Measurements from ENCODE around the gene SIGLEC11. TPM values are rescaled to one million over a fixed set of nuclear protein-coding genes. Genes with fewer than 3 reads are reported as not detected.

The SIGLEC11 gene
- total RNA-seq, 2 experiments from 2014 or later, result not detected

GRCh38 chr19:50007170-50007569 lies 46.2 kb upstream of the SIGLEC11 start:
- H3K9me3 ChIP-seq (ENCODE audit: low read length), result no peaks in the 10 kb centered on the region
- TF ChIP-seq EZH2phosphoT487 (IDR thresholded peaks at IDR 0.05; ENCODE audit: borderline replicate concordance, low read depth, low read length) (no peak), CTCF (conservative IDR thresholded peaks at IDR 0.05; ENCODE audit: low read length) (no peak)
- POLR2A ChIA-PET, result no interaction called here
- H3K79me2 ChIP-seq (ENCODE audit: insufficient read depth, low read depth, low read length), result no peaks in the 10 kb centered on the region
- H3K36me3 ChIP-seq (ENCODE audit: insufficient read depth, low read length), result peaks cover 55% of the 10 kb centered on the region
- no peak overlapping the region for H3K4me3 ChIP-seq (ENCODE audit: low read depth, low read length, poor library complexity, severe bottlenecking)
- CTCF ChIA-PET (ENCODE audit: unreplicated experiment), result no interaction called here
- intact Hi-C loops (cut with micrococcal nuclease; ENCODE audit: unreplicated experiment), result no loop called here
- H2AFZ ChIP-seq (ENCODE audit: low read length), result no peak overlapping the region
- no peaks in the 10 kb centered on the region for H3K4me1 ChIP-seq (ENCODE audit: insufficient read depth, low read length, poor library complexity, severe bottlenecking)
- H3K9me2 ChIP-seq (ENCODE audit: insufficient read depth, low read length), result no peaks in the 10 kb centered on the region
- BruUV-seq (replicated peaks), result no TSS peak
- H4K20me1 ChIP-seq (ENCODE audit: insufficient read depth, low read length), result no peaks in the 10 kb centered on the region
- H3K4me2 ChIP-seq (ENCODE audit: low read length), result no peak overlapping the region
- no peak for DNase-seq (ENCODE audit: low spot score)
- H3K27ac ChIP-seq (ENCODE audit: low read depth, low read length, poor library complexity, severe bottlenecking), result no peak overlapping the region

GRCh38 chr19:50005428-50005827 lies 44.5 kb upstream of the SIGLEC11 start:
- POLR2A ChIA-PET, result interaction anchor here (0.6 kb wide), 1 partner anchor 15 kb away, joined by 3 read pairs; no protein-coding TSS in a partner anchor
- H3K4me2 ChIP-seq (ENCODE audit: low read length), result no peak overlapping the region
- intact Hi-C loops (cut with micrococcal nuclease; ENCODE audit: unreplicated experiment), result no loop called here
- H4K20me1 ChIP-seq (ENCODE audit: insufficient read depth, low read length), result no peaks in the 10 kb centered on the region
- BruUV-seq (replicated peaks), result no TSS peak
- H3K27ac ChIP-seq (ENCODE audit: low read depth, low read length, poor library complexity, severe bottlenecking), result no peak overlapping the region
- peaks cover 58% of the 10 kb centered on the region for H3K36me3 ChIP-seq (ENCODE audit: insufficient read depth, low read length)
- no peak for TF ChIP-seq CTCF (conservative IDR thresholded peaks at IDR 0.05; ENCODE audit: low read length)
- no peak for TF ChIP-seq EZH2phosphoT487 (IDR thresholded peaks at IDR 0.05; ENCODE audit: borderline replicate concordance, low read depth, low read length)
- DNase-seq (ENCODE audit: low spot score), result no peak
- H3K9me2 ChIP-seq (ENCODE audit: insufficient read depth, low read length), result no peaks in the 10 kb centered on the region
- H3K9me3 ChIP-seq (ENCODE audit: low read length), result no peaks in the 10 kb centered on the region
- H3K79me2 ChIP-seq (ENCODE audit: insufficient read depth, low read depth, low read length), result no peaks in the 10 kb centered on the region
- H3K4me1 ChIP-seq (ENCODE audit: insufficient read depth, low read length, poor library complexity, severe bottlenecking), result no peaks in the 10 kb centered on the region
- H3K4me3 ChIP-seq (ENCODE audit: low read depth, low read length, poor library complexity, severe bottlenecking), result no peak overlapping the region
- H2AFZ ChIP-seq (ENCODE audit: low read length), result no peak overlapping the region
- CTCF ChIA-PET (ENCODE audit: unreplicated experiment), result no interaction called here

- ChIA-PET CTCF (ENCODE audit: unreplicated experiment) (no interaction called here), POLR2A (no interaction called here)
- H4K20me1 ChIP-seq (ENCODE audit: insufficient read depth, low read length), result no peaks in the 10 kb centered on the region
- TF ChIP-seq CTCF (conservative IDR thresholded peaks at IDR 0.05; ENCODE audit: low read length), result no peak
- TF ChIP-seq EZH2phosphoT487 (IDR thresholded peaks at IDR 0.05; ENCODE audit: borderline replicate concordance, low read depth, low read length), result no peak
- H2AFZ ChIP-seq (ENCODE audit: low read length), result no peak overlapping the region
- no peak overlapping the region for H3K4me2 ChIP-seq (ENCODE audit: low read length)
- no TSS peak for BruUV-seq (replicated peaks)
- no peak overlapping the region for H3K4me3 ChIP-seq (ENCODE audit: low read depth, low read length, poor library complexity, severe bottlenecking)
- H3K4me1 ChIP-seq (ENCODE audit: insufficient read depth, low read length, poor library complexity, severe bottlenecking), result no peaks in the 10 kb centered on the region
- DNase-seq (ENCODE audit: low spot score), result no peak
- peaks cover 68% of the 10 kb centered on the region for H3K36me3 ChIP-seq (ENCODE audit: insufficient read depth, low read length)
- intact Hi-C loops (cut with micrococcal nuclease; ENCODE audit: unreplicated experiment), result no loop called here
- no peaks in the 10 kb centered on the region for H3K79me2 ChIP-seq (ENCODE audit: insufficient read depth, low read depth, low read length)
- no peak overlapping the region for H3K27ac ChIP-seq (ENCODE audit: low read depth, low read length, poor library complexity, severe bottlenecking)
- H3K9me2 ChIP-seq (ENCODE audit: insufficient read depth, low read length), result no peaks in the 10 kb centered on the region
- H3K9me3 ChIP-seq (ENCODE audit: low read length), result no peaks in the 10 kb centered on the region
Observed at GRCh38 chr19:50003810-50004419, 42.9 kb upstream of the SIGLEC11 start.

Measured in OCI-LY7 (cell line).